H1 (cell line): ENCODE results near the gene OR10V1. TPM values are rescaled to one million over a fixed set of nuclear protein-coding genes. Genes with fewer than 3 reads are reported as not detected.

Experiments used
- CTCF ChIA-PET: fragments of 300-600 bp; sonication (Branson Sonifier 250); formaldehyde crosslinking; loops from one replicate; lab custom pipeline; 2021; ENCODE audit not compliant: partially characterized antibody; lab: Charles Lee
- POLR2A ChIA-PET: fragments of 300-600 bp; sonication (Branson Sonifier 250); formaldehyde crosslinking; loops from one replicate; lab custom pipeline; 2021; ENCODE audit warnings: inconsistent platforms; ENCODE audit not compliant: partially characterized antibody; lab: Charles Lee
- DNase-seq, 2 experiments: peaks; one replicate each; pipeline versions ENCODE4 v3.0.0 to v3.0.0-alpha.2; 2010 to 2022; ENCODE audit warnings: low spot score in 2 of 2, low read depth in 1 of 2, mixed read lengths in 1 of 2
- FAIRE-seq: peaks from 2 replicates; lab custom pipeline; 2011; peaks lifted over from hg19 to GRCh38; lab: Jason Lieb, UNC
- H2AFZ ChIP-seq: 2 replicates; pipeline ENCODE4 v1.8.1; 2012; ENCODE audit warnings: low read length, inconsistent platforms
- H2AK5ac ChIP-seq: 2 replicates; pipeline ENCODE4 v1.6.1; 2013; ENCODE audit warnings: low read depth, low read length
- H2BK120ac ChIP-seq: replicated peaks from 2 replicates; pipeline ENCODE3; 2013; ENCODE audit warnings: low read depth, low read length, inconsistent platforms
- H2BK12ac ChIP-seq: 2 replicates; pipeline ENCODE4 v1.6.1; 2013; ENCODE audit warnings: low read depth, low read length
- H2BK15ac ChIP-seq: 2 replicates; pipeline ENCODE4 v1.6.1; 2013; ENCODE audit warnings: low read length
- H2BK20ac ChIP-seq: 2 replicates; pipeline ENCODE4 v1.6.1; 2013; ENCODE audit warnings: low read length
- H2BK5ac ChIP-seq: 2 replicates; pipeline ENCODE4 v1.6.1; 2013; ENCODE audit warnings: low read depth, low read length
- H3K14ac ChIP-seq: 2 replicates; pipeline ENCODE4 v1.6.1; 2013; ENCODE audit warnings: inconsistent platforms; ENCODE audit not compliant: insufficient read length
- H3K18ac ChIP-seq: 2 replicates; pipeline ENCODE4 v1.6.1; 2013; ENCODE audit warnings: low read length; ENCODE audit errors: extremely low read depth
- H3K23ac ChIP-seq: 2 replicates; pipeline ENCODE4 v1.6.1; 2013; ENCODE audit warnings: inconsistent platforms; ENCODE audit not compliant: insufficient read length
- H3K23me2 ChIP-seq: 2 replicates; pipeline ENCODE4 v1.6.1; 2013; ENCODE audit warnings: low read depth, low read length
- H3K27ac ChIP-seq: 2 replicates; pipeline ENCODE4 v1.6.1; 2011; ENCODE audit warnings: low read depth, low read length, inconsistent platforms
- H3K27me3 ChIP-seq, 4 experiments: replicated peaks in 1 of 4; 1 replicate in 1 of 4; 2 replicates in 3 of 4; pipeline versions ENCODE4 v1.6.1 to v1.8.1; 2011 to 2013; ENCODE audit warnings: low read length in 3 of 4, mild to moderate bottlenecking in 3 of 4, inconsistent platforms in 2 of 4, mixed read lengths in 2 of 4, moderate library complexity in 1 of 4; ENCODE audit not compliant: control insufficient read depth in 3 of 4, insufficient read depth in 3 of 4; ENCODE audit errors: extremely low read depth in 1 of 4
- H3K36me3 ChIP-seq, 4 experiments: 2 replicates each; pipeline versions ENCODE4 v1.6.1 to v1.8.1; 2011 to 2013; ENCODE audit warnings: mild to moderate bottlenecking in 4 of 4, low read length in 3 of 4, moderate library complexity in 2 of 4, control low read depth in 1 of 4, inconsistent platforms in 1 of 4; ENCODE audit not compliant: insufficient read depth in 4 of 4, control insufficient read depth in 2 of 4
- H3K4ac ChIP-seq: replicated peaks from 2 replicates; pipeline ENCODE3; 2013; ENCODE audit warnings: low read length, low read depth, mixed read lengths, inconsistent platforms; ENCODE audit not compliant: insufficient read length
- H3K4me1 ChIP-seq, 4 experiments: replicated peaks in 1 of 4; 1 replicate in 1 of 4; 2 replicates in 3 of 4; pipeline versions ENCODE4 v1.6.1 to v1.8.1; 2011 to 2013; ENCODE audit warnings: low read length in 3 of 4, inconsistent platforms in 2 of 4, mixed read lengths in 1 of 4; ENCODE audit not compliant: insufficient read depth in 4 of 4, control insufficient read depth in 3 of 4
- H3K4me2 ChIP-seq, 2 experiments: 2 replicates each; pipeline versions ENCODE4 v1.6.1 to v1.8.1; 2011 to 2013; ENCODE audit warnings: low read depth in 2 of 2, low read length in 2 of 2, control low read depth in 1 of 2, inconsistent platforms in 1 of 2, mild to moderate bottlenecking in 1 of 2; ENCODE audit not compliant: insufficient read depth in 1 of 2
- H3K4me3 ChIP-seq, 4 experiments: fragments of 200-600, 300-600 bp in 1 of 4; sonication (generic), shearing (Covaris generic), sonication (Bioruptor Twin) in 1 of 4; 2 replicates each; pipeline versions ENCODE4 v1.5.1 to v1.8.1; 2011 to 2016; ENCODE audit warnings: low read length in 4 of 4, low read depth in 3 of 4, control low read depth in 2 of 4, inconsistent platforms in 2 of 4, mild to moderate bottlenecking in 2 of 4, mixed read lengths in 1 of 4, moderate library complexity in 1 of 4; ENCODE audit not compliant: insufficient read depth in 2 of 4; ENCODE audit errors: extremely low read depth in 1 of 4
- H3K56ac ChIP-seq: replicated peaks from 2 replicates; pipeline ENCODE3; 2013; ENCODE audit warnings: low read depth, mild to moderate bottlenecking, mixed read lengths, low read length, inconsistent platforms; ENCODE audit not compliant: insufficient read length
- H3K79me1 ChIP-seq: 2 replicates; pipeline ENCODE4 v1.6.1; 2013; ENCODE audit warnings: low read depth, low read length, control low read depth
- H3K79me2 ChIP-seq, 2 experiments: 2 replicates each; pipeline versions ENCODE4 v1.6.1 to v1.8.1; 2012 to 2013; ENCODE audit warnings: low read length in 2 of 2, mild to moderate bottlenecking in 2 of 2, inconsistent platforms in 1 of 2; ENCODE audit not compliant: insufficient read depth in 2 of 2, control insufficient read depth in 1 of 2
- H3K9ac ChIP-seq, 4 experiments: replicated peaks in 1 of 4; 1 replicate in 1 of 4; 2 replicates in 3 of 4; pipeline versions ENCODE4 v1.6.1 to v1.8.1; 2011 to 2013; ENCODE audit warnings: low read depth in 3 of 4, low read length in 3 of 4, control low read depth in 2 of 4, mild to moderate bottlenecking in 2 of 4, moderate library complexity in 2 of 4, inconsistent platforms in 1 of 4; ENCODE audit errors: extremely low read depth in 1 of 4
- H3K9me3 ChIP-seq, 2 experiments: 2 replicates each; pipeline versions ENCODE4 v1.6.1 to v1.8.1; 2012 to 2013; ENCODE audit warnings: mild to moderate bottlenecking in 2 of 2, moderate library complexity in 2 of 2, control low read depth in 1 of 2, inconsistent platforms in 1 of 2, low read depth in 1 of 2, low read length in 1 of 2, mixed read lengths in 1 of 2; ENCODE audit not compliant: insufficient read depth in 2 of 2
- H4K20me1 ChIP-seq, 2 experiments: replicated peaks in 1 of 2; 2 replicates each; pipeline versions ENCODE3 to v1.8.1; 2011 to 2013; ENCODE audit warnings: inconsistent platforms in 2 of 2, low read length in 2 of 2, mild to moderate bottlenecking in 1 of 2; ENCODE audit not compliant: insufficient read depth in 2 of 2, control insufficient read depth in 1 of 2
- H4K5ac ChIP-seq: 2 replicates; pipeline ENCODE4 v1.6.1; 2013; ENCODE audit warnings: low read length, low read depth, mixed read lengths, inconsistent platforms; ENCODE audit not compliant: insufficient read length
- H4K8ac ChIP-seq: 2 replicates; pipeline ENCODE4 v1.8.0; 2013; ENCODE audit warnings: mild to moderate bottlenecking, moderate library complexity, low read length, inconsistent platforms; ENCODE audit not compliant: insufficient read depth; ENCODE audit errors: extremely low read depth
- H4K91ac ChIP-seq: replicated peaks from 2 replicates; pipeline ENCODE3; 2013; ENCODE audit warnings: low read length, mixed read lengths, inconsistent platforms; ENCODE audit not compliant: insufficient read length
- BRCA1 ChIP-seq: IDR thresholded peaks from 2 replicates; pipeline ENCODE4 v1.6.1; 2012; ENCODE audit warnings: low read depth, low read length, improper control_type of control experiment
- NANOG ChIP-seq: IDR thresholded peaks from 2 replicates; pipeline ENCODE4 v1.6.1; 2011; ENCODE audit warnings: low read length, low read depth, mild to moderate bottlenecking, inconsistent platforms; ENCODE audit not compliant: insufficient read depth, poor library complexity, severe bottlenecking
- POLR2A ChIP-seq, 2 experiments: IDR thresholded peaks; 1 replicate in 1 of 2; 2 replicates in 1 of 2; pipeline ENCODE4 v1.6.1; 2011; ENCODE audit warnings: low read depth in 2 of 2, low read length in 2 of 2, mild to moderate bottlenecking in 2 of 2; ENCODE audit errors: control extremely low read depth in 1 of 2
- SIN3A ChIP-seq, 2 experiments: IDR thresholded peaks in 1 of 2; conservative IDR thresholded peaks in 1 of 2; 2 replicates each; pipeline ENCODE4 v1.6.1; 2011 to 2012; ENCODE audit warnings: low read length in 2 of 2, improper control_type of control experiment in 1 of 2, low read depth in 1 of 2, mild to moderate bottlenecking in 1 of 2
- SP4 ChIP-seq: IDR thresholded peaks from 2 replicates; pipeline ENCODE4 v1.6.1; 2012; ENCODE audit warnings: low read length, inconsistent platforms
- WGBS, 2 experiments: shearing (Covaris generic) in 1 of 2; methylation state at CpG; one replicate each; pipeline versions ENCODE4 v1.1.6 to v1.1.7; 2013 to 2015; ENCODE audit warnings: low lambda C conversion rate in 2 of 2, mixed read lengths in 2 of 2, inconsistent platforms in 1 of 2, low coverage in 1 of 2, missing lambda C conversion rate in 1 of 2; ENCODE audit not compliant: insufficient replicate concordance in 2 of 2, insufficient coverage in 1 of 2, insufficient read length in 1 of 2; ENCODE audit errors: extremely low coverage in 1 of 2, missing lambda C conversion rate in 1 of 2; 5-methylcytosine and 5-hydroxymethylcytosine counted together
- polyA plus RNA-seq, 7 experiments: library from polyadenylated mRNA; depleted of rRNA in 3 of 7; stranded (reverse) in 5 of 7; unstranded in 2 of 7; fragments of >200 nt in 5 of 7; fragments of 200-250 nt in 2 of 7; gene quantifications; 1 replicate in 5 of 7; 2 replicates in 1 of 7; 4 replicates in 1 of 7; pipeline versions ENCODE4 v1.2.1 to v1.2.3, GENCODE V29; 2011 to 2013; ENCODE audit warnings: missing spikeins in 2 of 7, mixed read lengths in 2 of 7
- total RNA-seq: library from RNA; stranded (reverse); fragmentation: NEBNext Ultra II Directional; extraction: Animal tissue kit (Norgen Biotek cat#: 25700); gene quantifications from 2 replicates; pipeline ENCODE4 v1.2.1, GENCODE V29; 2021

OR10V1 gene
- total and polyA plus RNA-seq, 2 of the 8 experiments (the other 6 are each of a cell fraction or from before 2014, with no cell fraction given): not detected

DNA sequence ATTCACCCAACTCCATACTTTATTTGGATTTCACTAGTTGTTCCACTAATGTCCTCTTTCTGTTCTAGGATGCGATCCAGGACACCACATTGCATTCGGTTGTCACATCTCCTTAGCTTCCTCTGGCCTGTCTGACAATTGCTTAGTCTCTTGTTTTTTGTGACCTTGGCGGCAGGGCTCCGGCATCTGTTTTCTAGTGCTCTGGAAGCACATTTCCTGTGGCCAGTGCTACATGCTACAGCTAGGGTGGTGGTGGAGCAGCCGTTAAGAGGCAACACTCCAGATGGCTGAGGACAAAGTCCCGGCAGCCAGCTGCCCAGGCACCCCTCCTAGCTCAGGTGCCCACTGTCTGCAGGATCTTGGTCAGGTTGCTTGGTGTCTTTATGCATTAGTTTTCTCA is 48.3 kb upstream of the OR10V1 start:
- Histone ChIP-seq H3K79me2 (peaks cover 31 to 92% of the 10 kb centered on the region in 2 experiments), H2BK5ac (no peak overlapping the region), H2BK20ac (no peak overlapping the region), H3K4me2 (no peak overlapping the region), H3K9me3 (no peaks in the 10 kb centered on the region), H3K14ac (no peak overlapping the region), H3K4me3 (no peak overlapping the region), H4K5ac (no peak overlapping the region), H4K8ac (no peak overlapping the region), H2AFZ (no peak overlapping the region), H3K4me1 (peaks cover 1 to 3% (median 2%) of the 10 kb centered on the region in 4 experiments; a peak in 6 of 7 replicates), H2BK15ac (no peak overlapping the region), H3K79me1 (peaks cover 29% of the 10 kb centered on the region), H2BK12ac (no peak overlapping the region), H3K36me3 (no peaks in the 10 kb centered on the region), H3K18ac (no peak overlapping the region), H2AK5ac (no peak overlapping the region), H4K91ac (no peak overlapping the region), H2BK120ac (no peak overlapping the region), H3K4ac (no peak overlapping the region), H4K20me1 (peaks cover 12 to 25% of the 10 kb centered on the region in 2 experiments), H3K27ac (no peak overlapping the region), H3K56ac (no peak overlapping the region), H3K9ac (no peak overlapping the region), H3K23me2 (no peaks in the 10 kb centered on the region), H3K27me3 (no peaks in the 10 kb centered on the region), H3K23ac (no peak overlapping the region)
- DNase-seq (no peak), FAIRE-seq (no peak)
- CTCF ChIA-PET: no interaction called here
- 88% methylated on average over 6 of the region's 6 CpGs; no CpG with 5 or more reads in 1 of the 2 experiments for WGBS, 2 experiments
- TF ChIP-seq SP4 (no peak), NANOG (no peak), BRCA1 (no peak), POLR2A (IDR thresholded peaks at IDR 0.05; ENCODE audit: control extremely low read depth in 1 of 2, low read depth in 2 of 2, low read length in 2 of 2) (no peak), SIN3A (conservative IDR thresholded peaks at IDR 0.05 in 1 of 2, IDR thresholded peaks at IDR 0.05 in 1 of 2; ENCODE audit: low read depth in 1 of 2, low read length in 2 of 2) (no peak)
- POLR2A ChIA-PET: no interaction called here
